GM19468 (cell line): ENCODE results near the gene CD300LF.

ENCODE experiments used
- ATAC-seq: cut with Tn5 transposase; IDR thresholded peaks from one replicate; pipeline ENCODE4 v1.9.1; 2021; ENCODE audit warnings: mild to moderate bottlenecking, moderate library complexity, moderate number of reproducible peaks; ENCODE audit not compliant: unreplicated experiment; ENCODE audit errors: extremely low read depth

CD300LF gene

DNA sequence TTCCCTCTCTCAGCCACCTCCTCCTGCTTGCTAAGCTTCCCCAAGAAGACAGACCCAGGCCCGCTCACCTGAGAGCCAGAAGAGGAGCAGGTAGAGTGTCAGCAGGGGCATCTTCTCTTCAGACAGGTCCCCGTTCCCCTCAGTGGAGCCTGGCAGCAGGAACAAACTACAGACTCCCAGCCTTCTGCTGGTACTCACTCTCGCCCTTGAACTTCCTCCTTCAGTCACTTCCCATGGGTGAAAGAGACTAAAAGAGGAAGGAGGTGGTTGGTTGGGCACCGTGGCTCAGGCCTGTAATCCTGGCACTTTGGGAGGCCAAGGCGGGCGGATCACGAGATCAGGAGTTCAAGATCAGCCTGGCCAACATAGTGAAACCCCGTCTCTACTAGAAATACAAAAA is at the start of gene CD300LF:
Gene CD300LF, minus strand, starts transcription at position 168 of the 400 bp plus-strand sequence. Its CDS starts 57 bp downstream, at position 111.
- ATAC-seq: no peak

DNA sequence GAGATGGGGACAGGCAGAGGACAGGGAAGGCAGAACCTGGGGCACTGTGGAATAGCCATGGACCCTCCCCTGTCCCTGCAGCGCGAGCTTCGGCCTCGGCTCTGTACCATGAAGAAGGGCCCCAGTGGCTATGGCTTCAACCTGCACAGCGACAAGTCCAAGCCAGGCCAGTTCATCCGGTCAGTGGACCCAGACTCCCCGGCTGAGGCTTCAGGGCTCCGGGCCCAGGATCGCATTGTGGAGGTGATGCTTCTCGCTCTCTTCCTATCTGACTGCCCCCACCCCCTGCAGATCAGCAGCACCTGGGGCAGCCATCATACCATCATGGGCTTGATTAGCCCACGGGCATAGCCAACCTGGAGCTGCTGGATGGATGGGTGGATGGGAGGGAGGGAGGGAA is 49.2 kb upstream of the CD300LF start:
- ATAC-seq: no peak

DNA sequence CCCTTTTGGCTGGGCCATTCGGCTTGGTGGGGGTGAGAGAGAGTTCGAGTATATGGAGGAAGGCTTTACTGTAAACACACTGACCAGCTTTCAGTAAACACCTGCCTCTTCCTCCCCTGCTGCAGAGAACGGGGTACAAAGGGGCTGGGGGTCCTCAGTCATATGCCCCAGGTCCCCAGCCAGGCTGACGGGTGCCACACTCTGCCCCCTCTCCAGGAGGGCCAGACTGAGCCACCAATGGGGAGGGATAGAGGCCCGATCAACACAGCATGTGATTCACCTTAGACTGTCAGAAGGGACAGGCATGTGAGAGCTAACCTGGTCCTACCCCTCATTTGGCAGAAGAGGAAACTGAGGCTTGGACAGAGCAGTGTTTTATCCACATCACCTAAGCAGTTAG is 48.7 kb upstream of the CD300LF start:
- ATAC-seq: no peak

DNA sequence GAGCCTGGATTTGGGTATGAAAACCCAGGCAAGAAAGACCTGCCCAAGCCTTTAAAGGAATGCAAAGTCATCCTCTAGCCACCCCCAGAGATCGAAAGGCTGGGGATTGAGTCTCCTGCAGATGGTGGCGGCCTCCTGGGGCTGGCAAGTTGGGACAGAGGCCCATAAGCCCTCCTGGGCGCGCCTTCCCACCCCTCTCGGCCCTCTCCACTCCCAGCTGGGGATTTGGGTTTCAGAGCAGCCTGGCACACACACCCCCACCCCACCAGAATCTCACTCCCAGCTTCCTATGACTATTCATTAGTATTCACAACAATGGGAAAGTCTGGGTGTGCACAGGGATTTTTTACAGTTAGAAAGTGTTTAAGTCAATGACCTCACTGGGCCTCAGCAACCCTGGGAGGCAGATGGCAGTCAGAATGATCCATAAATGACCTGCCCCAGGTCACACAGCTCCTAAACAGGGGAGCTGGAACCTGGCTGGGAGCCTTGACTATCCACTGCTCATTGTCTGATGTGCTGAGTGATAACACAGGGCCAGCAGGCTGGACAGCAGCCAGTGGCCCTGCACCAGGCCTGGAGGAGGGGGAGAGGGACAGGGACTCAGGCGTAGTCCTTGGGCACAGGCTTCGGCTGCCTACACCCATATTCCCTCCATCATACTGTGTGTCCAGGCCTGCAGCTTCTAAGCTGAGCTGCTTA is 47.8 kb upstream of the CD300LF start:
- ATAC-seq: no peak

DNA sequence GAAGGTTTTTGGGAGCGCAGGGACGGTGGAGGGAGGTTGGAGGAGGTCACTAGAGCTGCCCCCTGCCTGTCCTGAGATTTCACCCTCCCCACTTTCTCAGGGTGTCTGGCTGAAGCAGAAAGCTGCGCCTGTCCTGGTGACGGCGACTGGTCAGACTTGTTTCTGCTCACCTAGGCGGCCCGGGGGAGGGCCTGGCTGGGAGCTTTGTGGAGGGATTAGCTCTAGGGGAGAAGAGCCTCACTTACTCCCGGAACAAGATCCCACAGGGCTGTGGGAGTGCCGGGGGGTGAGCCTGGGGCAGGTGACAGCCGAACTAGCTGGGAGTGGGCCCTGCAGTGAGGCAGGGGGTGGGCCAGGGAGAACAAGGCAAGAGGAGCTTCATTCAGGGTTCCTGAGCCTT is 47.2 kb upstream of the CD300LF start:
- ATAC-seq: no peak

DNA sequence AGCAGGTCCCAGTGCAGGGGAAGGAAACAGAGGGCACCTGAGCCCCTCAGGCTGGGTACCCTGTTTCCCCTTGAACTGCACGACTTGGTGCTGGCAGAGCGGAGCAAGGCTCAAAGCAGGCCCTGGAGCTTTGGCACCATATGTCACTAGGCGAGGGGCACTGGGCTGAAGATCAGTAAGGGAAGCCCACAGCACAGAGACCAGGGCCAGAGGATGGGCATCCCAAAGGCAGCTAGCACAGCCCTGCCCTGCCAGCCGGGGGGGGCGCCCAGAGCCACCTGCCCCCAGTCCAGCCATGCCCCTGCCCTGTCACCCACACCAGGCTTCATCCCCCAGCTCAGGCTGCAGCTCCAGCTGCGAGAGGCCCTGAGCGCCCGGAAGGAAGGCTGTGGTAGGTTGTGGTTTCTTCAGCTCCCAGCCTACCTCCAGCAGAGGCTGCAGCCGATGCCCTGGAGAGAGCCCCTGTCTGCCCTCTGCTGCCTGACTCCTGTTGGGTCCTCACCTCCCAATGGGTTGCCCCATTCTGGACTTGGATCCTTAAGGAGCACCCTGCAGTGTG is 46.6 kb upstream of the CD300LF start:
- no peak for ATAC-seq

DNA sequence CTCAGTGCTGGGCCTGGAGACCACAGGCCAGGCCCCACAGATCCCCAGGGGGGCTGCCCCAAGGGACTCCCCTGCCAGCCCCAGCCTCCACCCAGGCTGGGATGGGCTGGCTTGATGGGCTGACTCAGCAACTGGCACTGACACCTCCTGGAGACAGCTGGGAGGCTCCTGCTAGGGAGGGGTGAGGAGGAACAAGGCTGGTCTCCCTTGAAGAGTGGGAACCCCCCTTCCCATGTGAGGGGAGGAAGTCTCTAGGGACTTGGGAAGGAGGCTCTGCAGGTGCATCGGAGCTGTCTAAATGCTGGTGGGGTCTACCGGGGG is 46.1 kb upstream of the CD300LF start:
- ATAC-seq: no peak

DNA sequence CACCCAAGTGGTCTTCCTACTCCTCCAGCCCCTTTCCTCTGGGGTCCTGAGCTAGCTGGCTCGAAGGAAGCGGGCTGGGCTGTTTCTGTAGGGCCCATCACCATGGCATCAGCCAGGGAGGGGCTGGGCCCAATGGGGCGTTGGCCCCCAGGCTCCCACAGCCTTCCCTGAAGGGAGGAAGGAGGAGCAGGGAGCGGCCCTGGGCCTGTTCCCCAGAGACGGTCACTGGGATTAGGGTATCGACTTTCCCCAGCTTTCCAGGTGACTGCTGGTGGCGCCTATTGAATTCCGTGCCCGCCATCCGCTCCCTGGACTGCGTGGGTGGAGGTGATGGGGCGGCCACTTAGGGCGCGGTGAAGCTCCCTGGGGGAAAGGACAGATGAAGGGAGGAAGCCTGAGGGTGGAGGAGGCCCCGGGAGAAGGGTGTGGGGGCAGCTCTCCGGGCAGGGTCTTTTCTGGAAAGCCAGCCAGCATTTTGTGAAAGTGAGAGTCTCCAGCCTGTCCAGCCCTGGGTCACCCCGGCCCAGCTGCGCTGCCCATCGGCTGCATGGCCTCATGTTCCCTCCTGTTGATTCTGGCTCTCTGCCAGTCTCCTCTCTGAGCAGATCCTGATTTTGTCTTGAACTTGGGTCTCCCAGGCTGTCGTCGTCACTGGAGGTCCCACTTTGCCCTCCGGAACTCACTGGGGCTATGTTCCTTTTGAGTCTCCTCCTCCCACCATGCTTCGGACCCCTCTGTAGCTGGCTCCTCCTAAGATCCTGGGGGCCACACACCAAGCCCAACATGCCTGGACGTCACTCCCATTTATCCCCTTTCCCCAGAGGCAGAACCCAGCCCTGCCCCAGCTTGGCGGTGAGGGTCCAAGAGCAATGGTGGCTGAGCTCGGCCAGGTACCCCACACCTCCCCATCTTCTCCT is 45.5 kb upstream of the CD300LF start:
- ATAC-seq: no peak

DNA sequence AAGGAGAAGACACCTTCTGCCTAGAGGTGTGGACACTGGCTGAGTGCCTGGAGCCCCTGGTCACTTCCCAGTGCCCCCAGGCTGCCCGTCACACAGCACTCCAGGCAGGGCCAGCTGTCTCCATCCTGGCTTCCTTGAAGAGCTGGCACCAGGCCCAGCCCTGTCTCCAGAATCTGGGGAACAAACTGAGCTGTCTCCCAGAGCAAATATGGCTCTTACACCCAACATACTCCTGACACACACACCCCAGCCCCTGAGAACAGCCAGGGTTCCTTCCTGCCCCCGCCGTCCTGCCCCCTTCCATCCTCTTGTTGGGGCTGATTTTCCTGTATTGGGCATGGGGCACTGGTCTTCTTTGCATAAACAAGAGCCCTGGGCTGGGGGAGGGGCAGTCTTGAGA is 44.8 kb upstream of the CD300LF start:
- ATAC-seq: no peak

DNA sequence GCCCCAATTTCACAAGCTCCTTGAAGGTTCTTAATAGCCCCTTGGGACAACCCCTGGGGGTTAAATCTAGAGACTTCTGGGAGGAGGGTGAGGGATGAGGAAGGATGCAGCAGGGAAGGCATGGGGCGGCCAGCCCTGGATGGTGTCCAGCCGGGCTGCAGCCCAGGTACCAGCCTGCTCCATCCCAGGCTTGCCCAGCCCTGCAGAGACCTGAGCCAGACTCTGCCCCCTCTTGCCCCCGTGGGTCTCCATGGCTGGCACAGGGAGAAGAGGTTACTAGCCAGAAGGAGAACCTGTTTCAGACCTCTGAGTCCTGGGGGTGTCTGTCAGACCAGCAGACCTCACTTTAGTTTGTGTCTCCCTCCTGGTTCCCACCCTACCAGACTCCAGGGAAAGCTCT is 44.2 kb upstream of the CD300LF start:
- ATAC-seq: no peak

DNA sequence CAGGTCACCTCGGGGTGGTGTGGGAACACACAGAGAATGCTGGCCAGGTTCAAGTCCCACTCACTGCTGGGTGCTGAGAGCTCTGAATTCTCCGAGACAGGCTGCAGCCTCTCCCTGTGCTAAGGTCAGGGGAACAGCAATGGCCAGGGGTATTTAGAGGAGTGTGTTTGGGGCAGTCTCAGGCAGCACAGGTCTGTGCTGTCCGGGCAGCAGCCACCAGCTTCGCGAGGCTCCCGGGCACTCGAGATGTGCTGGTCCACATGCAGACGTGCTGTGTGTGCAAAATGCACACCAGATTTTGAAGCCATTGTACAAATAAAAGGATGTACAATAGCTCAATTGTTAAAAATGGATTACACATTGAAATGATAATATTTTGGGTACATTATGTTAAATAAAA is 42.8 kb upstream of the CD300LF start:
- ATAC-seq: no peak

DNA sequence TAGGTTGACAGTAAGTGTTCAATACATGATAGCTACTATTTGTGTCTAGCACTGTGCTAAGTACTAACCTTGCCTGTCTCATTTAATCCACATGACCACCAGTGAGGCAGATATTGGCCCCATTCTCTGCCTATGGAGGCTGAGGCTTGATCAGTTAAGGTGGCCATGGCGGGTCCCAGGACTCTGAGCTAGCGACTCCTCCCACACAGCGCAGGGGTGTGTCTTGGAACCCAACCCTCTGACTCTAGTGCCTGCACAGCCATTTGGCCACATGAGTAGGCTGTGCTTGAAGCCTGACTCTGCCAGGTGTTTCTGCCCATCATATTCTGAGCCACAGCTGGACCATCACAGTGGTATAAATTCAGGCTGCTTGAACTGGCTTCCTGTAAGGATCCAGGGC is 42.1 kb upstream of the CD300LF start:
- ATAC-seq: no peak

DNA sequence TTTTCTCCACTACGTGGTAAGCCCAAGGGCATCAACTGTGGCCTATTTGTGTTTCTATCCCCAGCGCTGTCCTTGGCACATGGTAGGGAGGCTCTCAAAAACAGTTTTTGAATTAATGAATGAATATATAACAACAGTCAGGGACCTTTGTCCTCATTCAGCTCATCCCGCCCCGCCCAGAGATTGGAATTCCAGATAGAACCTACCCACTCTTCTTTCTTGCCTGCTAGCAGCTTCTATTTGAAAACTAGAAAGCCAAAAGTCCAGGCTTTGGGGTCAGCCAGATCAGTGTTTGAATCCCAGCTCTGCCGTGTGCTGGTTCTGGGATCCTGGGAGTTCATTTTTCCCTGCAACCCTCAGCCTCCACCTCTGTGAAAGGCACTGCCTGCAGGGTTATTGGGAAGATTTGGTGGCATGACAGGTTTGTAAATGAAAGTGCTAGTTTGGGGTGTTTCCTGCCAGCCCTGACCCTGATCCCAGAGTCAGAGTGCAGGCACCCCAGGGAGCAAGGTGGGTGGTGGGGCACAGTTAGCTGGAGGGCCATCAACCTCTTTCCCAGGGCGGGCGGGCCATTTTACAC is 40.2 kb upstream of the CD300LF start:
- ATAC-seq: no peak

DNA sequence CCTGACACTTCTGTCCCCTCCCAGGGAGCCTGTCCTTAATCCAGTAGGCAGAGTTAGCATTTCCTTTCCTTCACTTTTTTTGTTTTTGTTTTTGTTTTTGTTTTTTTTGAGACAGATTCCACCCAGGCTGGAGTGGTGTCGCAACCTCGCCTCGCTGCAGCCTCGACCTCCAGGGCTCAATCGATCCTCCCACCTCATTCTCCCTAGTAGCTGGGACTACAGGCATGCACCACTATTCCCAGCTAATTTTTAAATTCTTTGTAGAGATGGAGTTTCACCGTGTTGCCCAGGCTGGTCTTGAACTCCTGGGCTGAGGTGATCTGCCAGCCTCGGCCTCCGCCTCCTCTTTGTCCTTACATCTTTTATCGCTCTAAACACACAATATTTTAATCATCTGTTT is 39.7 kb upstream of the CD300LF start:
- no peak for ATAC-seq

DNA sequence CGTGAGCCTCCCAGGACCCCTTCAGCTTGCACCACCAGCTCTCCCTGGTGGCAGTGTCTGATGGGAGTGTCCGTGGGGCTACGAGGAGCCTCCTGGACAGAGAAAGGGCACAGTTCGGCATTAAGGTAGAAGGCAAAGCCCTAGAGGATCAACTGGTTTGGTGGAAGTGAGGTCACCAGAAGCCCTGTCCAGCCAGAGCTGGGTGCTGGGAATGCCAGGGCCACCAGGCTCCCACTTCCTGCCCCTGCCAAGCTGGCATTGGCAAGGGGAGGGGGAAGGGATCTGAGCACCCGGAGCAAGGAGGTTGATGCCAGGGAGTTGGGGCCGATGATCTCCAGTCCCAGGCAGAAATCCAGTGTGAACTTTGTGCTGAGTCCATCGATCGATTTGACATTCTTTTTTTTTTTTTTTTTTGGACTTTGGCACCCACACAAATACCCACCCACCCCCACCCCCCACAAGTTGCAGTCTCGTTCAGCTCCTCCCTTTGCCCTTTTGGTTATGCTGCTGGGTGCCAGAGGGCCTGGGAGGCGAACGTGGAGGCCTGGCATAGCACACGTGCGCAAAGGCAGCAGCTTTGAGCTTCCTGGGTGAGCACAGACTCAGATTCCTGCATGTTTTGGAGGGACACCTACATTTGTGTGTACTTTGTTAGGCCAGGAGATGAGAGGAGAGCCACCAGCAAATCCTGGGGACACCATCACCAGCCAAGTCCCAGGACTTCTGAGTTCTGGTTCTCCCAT is 37.8 kb upstream of the CD300LF start:
- ATAC-seq: no peak

DNA sequence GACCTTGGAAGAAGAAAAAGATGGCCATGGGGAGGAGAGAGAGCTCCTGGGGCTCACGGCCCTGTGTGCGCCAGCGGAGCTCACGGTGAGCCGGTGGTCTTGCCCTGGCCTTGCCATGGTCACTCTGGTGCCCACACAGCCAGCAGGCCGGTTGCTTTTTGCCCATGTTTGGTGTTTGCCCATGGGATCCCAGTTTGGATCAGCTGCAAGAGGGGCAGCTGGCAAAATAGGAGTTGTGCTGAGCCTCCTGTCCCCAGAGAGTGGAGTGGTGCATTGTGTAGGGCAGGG is 37.3 kb upstream of the CD300LF start:
- ATAC-seq: no peak

DNA sequence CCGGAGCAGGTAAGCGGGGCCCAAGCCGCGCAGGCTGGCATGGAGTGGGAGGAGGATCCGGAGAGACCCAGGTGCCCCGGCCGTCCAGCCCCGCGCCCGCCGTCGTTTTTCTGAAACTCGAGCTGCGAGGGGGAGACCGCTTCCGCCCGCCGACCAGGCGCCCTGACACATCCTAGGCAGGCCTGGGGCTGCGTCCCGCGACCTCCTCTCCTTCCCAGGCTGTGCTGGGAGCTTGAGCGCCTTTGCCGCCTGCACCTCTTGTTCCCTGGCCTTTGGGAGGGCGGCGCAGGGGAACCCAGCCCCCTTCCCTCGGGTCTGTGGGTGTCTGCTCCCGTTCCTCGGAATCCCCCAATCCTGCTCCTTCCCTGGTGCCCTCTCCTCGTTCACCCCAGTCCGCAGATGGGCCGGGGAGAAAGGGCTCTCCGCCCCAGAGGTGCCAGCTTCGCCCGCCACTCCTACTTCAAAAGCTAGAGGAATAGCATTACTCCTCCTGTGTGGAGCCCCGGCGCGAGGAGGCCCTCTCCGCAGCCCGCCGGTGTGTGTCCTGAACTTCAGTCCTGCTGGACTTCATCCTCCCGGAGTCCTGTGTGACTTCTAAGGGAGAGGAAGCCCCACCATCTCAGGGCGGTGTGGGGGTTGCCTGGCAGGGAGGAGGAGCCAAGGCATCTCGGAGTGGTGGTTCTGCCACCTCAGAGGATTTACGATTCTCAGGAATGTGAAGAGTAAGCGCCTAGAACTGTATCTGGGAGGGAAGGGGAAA is 36.7 kb upstream of the CD300LF start:
- ATAC-seq: no peak

DNA sequence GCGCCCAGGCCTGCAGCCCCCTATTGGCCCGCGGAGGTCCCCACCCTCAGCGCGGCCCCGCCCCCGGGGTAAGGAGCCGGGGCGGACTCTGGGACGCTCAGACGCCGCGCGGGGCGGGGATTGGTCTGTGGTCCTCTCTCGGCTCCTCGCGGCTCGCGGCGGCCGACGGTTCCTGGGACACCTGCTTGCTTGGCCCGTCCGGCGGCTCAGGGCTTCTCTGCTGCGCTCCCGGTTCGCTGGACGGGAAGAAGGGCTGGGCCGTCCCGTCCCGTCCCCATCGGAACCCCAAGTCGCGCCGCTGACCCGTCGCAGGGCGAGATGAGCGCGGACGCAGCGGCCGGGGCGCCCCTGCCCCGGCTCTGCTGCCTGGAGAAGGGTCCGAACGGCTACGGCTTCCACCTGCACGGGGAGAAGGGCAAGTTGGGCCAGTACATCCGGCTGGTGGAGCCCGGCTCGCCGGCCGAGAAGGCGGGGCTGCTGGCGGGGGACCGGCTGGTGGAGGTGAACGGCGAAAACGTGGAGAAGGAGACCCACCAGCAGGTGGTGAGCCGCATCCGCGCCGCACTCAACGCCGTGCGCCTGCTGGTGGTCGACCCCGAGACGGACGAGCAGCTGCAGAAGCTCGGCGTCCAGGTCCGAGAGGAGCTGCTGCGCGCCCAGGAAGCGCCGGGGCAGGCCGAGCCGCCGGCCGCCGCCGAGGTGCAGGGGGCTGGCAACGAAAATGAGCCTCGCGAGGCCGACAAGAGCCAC is 36.0 kb upstream of the CD300LF start, which contains the start of gene NHERF1:
Gene NHERF1, plus strand, starts transcription at position 100 of the 750 bp plus-strand sequence. Its CDS starts 219 bp downstream, at position 319.
- peak; percentile 64 for ATAC-seq

DNA sequence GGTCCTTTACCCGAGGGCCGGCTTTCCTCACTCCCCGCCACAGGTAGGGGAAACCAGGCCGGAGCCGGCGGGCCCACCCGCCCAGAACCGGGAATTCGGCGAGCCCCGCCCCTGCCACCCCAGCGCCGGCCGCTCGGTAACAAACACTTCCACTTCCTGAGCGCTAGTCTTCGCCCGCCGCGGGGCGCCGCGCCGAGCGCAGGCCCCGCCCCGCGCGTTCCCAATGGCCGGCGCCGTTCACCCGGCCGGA is 35.5 kb upstream of the CD300LF start:
- no peak for ATAC-seq
